GM18907 (cell line): Measurements from ENCODE around the gene ELANE.
"Not testable (repeated sequence)": the region's sequence is repeated elsewhere in the genome, so short reads cannot be mapped to it uniquely, and the experiment has no call there.

ENCODE experiments used
- ATAC-seq: cut with Tn5 transposase; IDR thresholded peaks from one replicate; pipeline ENCODE4 v1.9.1; 2021; ENCODE audit warnings: mild to moderate bottlenecking, moderate library complexity; ENCODE audit not compliant: unreplicated experiment

ELANE gene

GRCh38 chr19:891421-892200 is 39.5 kb downstream of the ELANE start:
- ATAC-seq = not testable (repeated sequence)

GRCh38 chr19:892243-892893 is 40.3 kb downstream of the ELANE start:
- peak; percentile 2 for ATAC-seq

- ATAC-seq = peak; percentile 84
Measured at GRCh38 chr19:892894-893689, 41.0 kb downstream of the ELANE start, which contains the start of the genes MED16 and RNU6-9. MED16 (minus strand) TSS chr19:893187; CDS start chr19:891131, 2,056 bp downstream. RNU6-9 (plus strand) TSS chr19:893484.

- no peak for ATAC-seq
Measured at GRCh38 chr19:896434-896833, 44.3 kb downstream of the ELANE start.

GRCh38 chr19:896999-897398 is 44.9 kb downstream of the ELANE start:
- no peak for ATAC-seq

GRCh38 chr19:897442-898039 is 45.4 kb downstream of the ELANE start:
- ATAC-seq = no peak

- no peak for ATAC-seq
Measured at GRCh38 chr19:898663-899062, 46.6 kb downstream of the ELANE start.

GRCh38 chr19:899336-900042 is 47.4 kb downstream of the ELANE start:
- ATAC-seq = no peak

- no peak for ATAC-seq
Measured at GRCh38 chr19:900043-900301, 47.9 kb downstream of the ELANE start.

GRCh38 chr19:900302-901111 is 48.4 kb downstream of the ELANE start:
- ATAC-seq = no peak

GRCh38 chr19:901216-902092 is 49.4 kb downstream of the ELANE start:
- ATAC-seq = no peak

GRCh38 chr19:902093-902370 is 49.9 kb downstream of the ELANE start:
- ATAC-seq = no peak

- no peak for ATAC-seq
Measured at GRCh38 chr19:902446-903226, 50.5 kb downstream of the ELANE start.

- ATAC-seq = no peak
Measured at GRCh38 chr19:903266-903797, 51.2 kb downstream of the ELANE start.

GRCh38 chr19:904545-904944 is 52.4 kb downstream of the ELANE start:
- ATAC-seq = no peak
